ENCODE measurements around the gene SLC9A5.

DNA sequence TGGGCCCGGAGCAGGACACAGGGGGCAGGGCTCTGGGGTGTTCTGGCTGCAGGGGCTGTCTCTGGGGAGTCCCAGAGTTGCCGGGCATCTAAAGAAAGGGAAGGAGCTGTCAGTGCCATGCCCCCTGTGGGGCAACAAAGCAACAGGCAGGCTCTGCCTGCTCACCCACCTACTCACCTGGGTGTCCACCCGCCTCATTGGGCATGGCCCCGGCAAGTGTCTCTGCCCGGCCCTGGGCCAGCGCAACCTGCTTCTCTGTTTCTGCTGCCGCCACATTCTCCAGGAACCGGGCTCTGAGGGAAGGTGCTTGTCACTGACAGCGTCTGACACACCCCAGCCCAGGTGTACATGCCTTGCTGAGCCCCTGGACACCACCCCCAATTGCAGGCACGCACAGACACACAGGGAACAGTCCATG, 14.6 kb upstream of the SLC9A5 start:
- TF ChIP-seq, protein P1, sequence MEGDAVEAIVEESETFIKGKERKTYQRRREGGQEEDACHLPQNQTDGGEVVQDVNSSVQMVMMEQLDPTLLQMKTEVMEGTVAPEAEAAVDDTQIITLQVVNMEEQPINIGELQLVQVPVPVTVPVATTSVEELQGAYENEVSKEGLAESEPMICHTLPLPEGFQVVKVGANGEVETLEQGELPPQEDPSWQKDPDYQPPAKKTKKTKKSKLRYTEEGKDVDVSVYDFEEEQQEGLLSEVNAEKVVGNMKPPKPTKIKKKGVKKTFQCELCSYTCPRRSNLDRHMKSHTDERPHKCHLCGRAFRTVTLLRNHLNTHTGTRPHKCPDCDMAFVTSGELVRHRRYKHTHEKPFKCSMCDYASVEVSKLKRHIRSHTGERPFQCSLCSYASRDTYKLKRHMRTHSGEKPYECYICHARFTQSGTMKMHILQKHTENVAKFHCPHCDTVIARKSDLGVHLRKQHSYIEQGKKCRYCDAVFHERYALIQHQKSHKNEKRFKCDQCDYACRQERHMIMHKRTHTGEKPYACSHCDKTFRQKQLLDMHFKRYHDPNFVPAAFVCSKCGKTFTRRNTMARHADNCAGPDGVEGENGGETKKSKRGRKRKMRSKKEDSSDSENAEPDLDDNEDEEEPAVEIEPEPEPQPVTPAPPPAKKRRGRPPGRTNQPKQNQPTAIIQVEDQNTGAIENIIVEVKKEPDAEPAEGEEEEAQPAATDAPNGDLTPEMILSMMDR (conservative IDR thresholded peaks at IDR 0.05; ENCODE audit: low read depth, low read length): no peak
- TF ChIP-seq EZH2 (IDR thresholded peaks at IDR 0.05; ENCODE audit: low read length, unreplicated experiment): no peak

All from PC-3 (cell line).